GM12864 (cell line): ENCODE results near the gene PI4KA.

ENCODE experiments used
- DNase-seq: peaks from one replicate; pipeline ENCODE4 v3.0.0-alpha.2; 2011; ENCODE audit warnings: low read depth
- H3K4me3 ChIP-seq: 2 replicates; pipeline ENCODE4 v1.5.1; 2011; ENCODE audit warnings: mild to moderate bottlenecking, low read depth, low read length, control low read depth
- CTCF ChIP-seq: IDR thresholded peaks from 2 replicates; pipeline ENCODE4 v1.5.1; 2011; ENCODE audit warnings: low read depth, mild to moderate bottlenecking, moderate library complexity, low read length, control low read depth, inconsistent platforms; ENCODE audit errors: missing control alignments

The PI4KA gene

GRCh38 chr22:20787746-20788626 is 70.6 kb downstream of the PI4KA start:
- H3K4me3 ChIP-seq, result no peak overlapping the region
- DNase-seq, result no peak
- TF ChIP-seq CTCF, result no peak

- no peak for TF ChIP-seq CTCF
- H3K4me3 ChIP-seq, result no peak overlapping the region
- no peak for DNase-seq
Observed at GRCh38 chr22:20787223-20787622, 71.4 kb downstream of the PI4KA start.

- TF ChIP-seq CTCF, result no peak
- H3K4me3 ChIP-seq, result no peak overlapping the region
- no peak for DNase-seq
Observed at GRCh38 chr22:20786536-20786979, 72.1 kb downstream of the PI4KA start.

GRCh38 chr22:20786048-20786447 is 72.6 kb downstream of the PI4KA start:
- no peak for TF ChIP-seq CTCF
- H3K4me3 ChIP-seq, result no peak overlapping the region
- DNase-seq, result no peak

GRCh38 chr22:20785415-20785814 is 73.2 kb downstream of the PI4KA start:
- no peak for DNase-seq
- TF ChIP-seq CTCF, result no peak
- H3K4me3 ChIP-seq, result no peak overlapping the region

- no peak overlapping the region; the same call in 1 of the 2 replicates for H3K4me3 ChIP-seq
- TF ChIP-seq CTCF, result peak; percentile 91
- peak; percentile 57 for DNase-seq
Observed at GRCh38 chr22:20783844-20784723, 74.5 kb downstream of the PI4KA start.
